ENCODE measurements around the gene MPV17L2. TPM values are rescaled to one million over a fixed set of nuclear protein-coding genes. Genes with fewer than 3 reads are reported as not detected.
A peak's percentile ranks its signal among the peaks of the same experiment; 100 is the strongest.

The MPV17L2 gene
- total and polyA plus RNA-seq, 2 of the 4 experiments (the other 2 are of a cell fraction) = 7.2 to 19.5 TPM

- ATAC-seq (ENCODE audit: low read depth) (no peak), DNase-seq (no peak)
- Histone ChIP-seq H3K9me1 (ENCODE audit: insufficient read depth, low read length) (peaks cover 8% of the 10 kb centered on the region; the same call in 1 of the 2 replicates), H4K5ac (ENCODE audit: low read depth, low read length) (no peak overlapping the region), H3K23ac (ENCODE audit: low read depth, low read length) (no peak overlapping the region; the same call in 1 of the 2 replicates), H2AK9ac (replicated peaks; ENCODE audit: low read depth, low read length, poor library complexity) (peak overlapping the region; percentile 77), H3K4me3 (ENCODE audit: insufficient read depth, low read depth, low read length) (peak overlapping the region; percentile 55), H3K79me1 (ENCODE audit: low read depth in 1 of 2, low read length in 2 of 2) (peaks cover 7 to 15% of the 10 kb centered on the region in 2 experiments; a peak in 3 of 4 replicates), H2BK5ac (ENCODE audit: low read depth, low read length, poor library complexity, severe bottlenecking) (no peak overlapping the region), H3K4me1 (ENCODE audit: control insufficient read depth, insufficient read depth, low read length) (peaks cover 8% of the 10 kb centered on the region), H2AK5ac (ENCODE audit: low read depth, low read length) (0 out of 2 replicates have a peak overlapping the region, but pooled peaks have one; percentile 24), H3K9me3 (ENCODE audit: control insufficient read depth, insufficient read depth, low read length) (no peaks in the 10 kb centered on the region), H3K27ac (ENCODE audit: insufficient read depth, low read length) (no peak overlapping the region), H4K91ac (ENCODE audit: insufficient read depth, low read depth, low read length) (no peak overlapping the region), H3K36me3 (ENCODE audit: control insufficient read depth, insufficient read depth, low read length) (peaks cover 25% of the 10 kb centered on the region), H3K4me2 (ENCODE audit: low read depth, low read length) (peak overlapping the region; percentile 90), H3K9ac (ENCODE audit: low read depth, low read length) (no peak overlapping the region), H3K27me3 (ENCODE audit: control insufficient read depth, insufficient read depth, low read length) (no peaks in the 10 kb centered on the region), H3K18ac (ENCODE audit: low read depth, low read length) (no peak overlapping the region), H3K4ac (ENCODE audit: low read depth, low read length) (no peak overlapping the region), H3K14ac (replicated peaks; ENCODE audit: low read depth, low read length) (no peak overlapping the region), H3K56ac (ENCODE audit: extremely low read depth, insufficient read depth, low read length) (no peak overlapping the region), H2BK15ac (ENCODE audit: low read depth, low read length) (no peak overlapping the region), H2AFZ (replicated peaks; ENCODE audit: low read length, poor library complexity) (peak overlapping the region; percentile 97), H2BK120ac (ENCODE audit: low read depth, low read length) (no peak overlapping the region), H2BK20ac (ENCODE audit: low read depth, low read length) (no peak overlapping the region), H4K8ac (ENCODE audit: low read depth in 2 of 2, low read length in 2 of 2) (no peak overlapping the region), H4K20me1 (ENCODE audit: insufficient read depth, low read length) (peaks cover 8% of the 10 kb centered on the region)
- dilution Hi-C loops (cut with HindIII; ENCODE audit: low sequenced_read_pairs, unreplicated experiment) = no loop called here
- in situ Hi-C loops (cut with MboI; ENCODE audit: low sequenced_read_pairs) = loop anchor here (10.0 kb wide), 2 partner anchors 131 to 221 kb away; partner anchors contain the start of genes LSM4 and SSBP4
- TF ChIP-seq FOS (IDR thresholded peaks at IDR 0.05; ENCODE audit: low read depth, low read length) (no peak), RFX5 (IDR thresholded peaks at IDR 0.05; ENCODE audit: low read depth, low read length) (no peak), NFE2L2 (IDR thresholded peaks at IDR 0.05; ENCODE audit: low read depth, low read length) (no peak), RAD21 (IDR thresholded peaks at IDR 0.05; ENCODE audit: low read length) (no peak), BHLHE40 (IDR thresholded peaks at IDR 0.05; ENCODE audit: low read depth, low read length) (no peak)
- TF ChIP-seq, protein P1, sequence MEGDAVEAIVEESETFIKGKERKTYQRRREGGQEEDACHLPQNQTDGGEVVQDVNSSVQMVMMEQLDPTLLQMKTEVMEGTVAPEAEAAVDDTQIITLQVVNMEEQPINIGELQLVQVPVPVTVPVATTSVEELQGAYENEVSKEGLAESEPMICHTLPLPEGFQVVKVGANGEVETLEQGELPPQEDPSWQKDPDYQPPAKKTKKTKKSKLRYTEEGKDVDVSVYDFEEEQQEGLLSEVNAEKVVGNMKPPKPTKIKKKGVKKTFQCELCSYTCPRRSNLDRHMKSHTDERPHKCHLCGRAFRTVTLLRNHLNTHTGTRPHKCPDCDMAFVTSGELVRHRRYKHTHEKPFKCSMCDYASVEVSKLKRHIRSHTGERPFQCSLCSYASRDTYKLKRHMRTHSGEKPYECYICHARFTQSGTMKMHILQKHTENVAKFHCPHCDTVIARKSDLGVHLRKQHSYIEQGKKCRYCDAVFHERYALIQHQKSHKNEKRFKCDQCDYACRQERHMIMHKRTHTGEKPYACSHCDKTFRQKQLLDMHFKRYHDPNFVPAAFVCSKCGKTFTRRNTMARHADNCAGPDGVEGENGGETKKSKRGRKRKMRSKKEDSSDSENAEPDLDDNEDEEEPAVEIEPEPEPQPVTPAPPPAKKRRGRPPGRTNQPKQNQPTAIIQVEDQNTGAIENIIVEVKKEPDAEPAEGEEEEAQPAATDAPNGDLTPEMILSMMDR (conservative IDR thresholded peaks at IDR 0.05; ENCODE audit: low read depth, low read length) = no peak
- TF ChIP-seq, protein P2, sequence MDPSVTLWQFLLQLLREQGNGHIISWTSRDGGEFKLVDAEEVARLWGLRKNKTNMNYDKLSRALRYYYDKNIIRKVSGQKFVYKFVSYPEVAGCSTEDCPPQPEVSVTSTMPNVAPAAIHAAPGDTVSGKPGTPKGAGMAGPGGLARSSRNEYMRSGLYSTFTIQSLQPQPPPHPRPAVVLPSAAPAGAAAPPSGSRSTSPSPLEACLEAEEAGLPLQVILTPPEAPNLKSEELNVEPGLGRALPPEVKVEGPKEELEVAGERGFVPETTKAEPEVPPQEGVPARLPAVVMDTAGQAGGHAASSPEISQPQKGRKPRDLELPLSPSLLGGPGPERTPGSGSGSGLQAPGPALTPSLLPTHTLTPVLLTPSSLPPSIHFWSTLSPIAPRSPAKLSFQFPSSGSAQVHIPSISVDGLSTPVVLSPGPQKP (IDR thresholded peaks at IDR 0.05; ENCODE audit: borderline replicate concordance, low read depth, low read length) = no peak
- TF ChIP-seq, protein P3, sequence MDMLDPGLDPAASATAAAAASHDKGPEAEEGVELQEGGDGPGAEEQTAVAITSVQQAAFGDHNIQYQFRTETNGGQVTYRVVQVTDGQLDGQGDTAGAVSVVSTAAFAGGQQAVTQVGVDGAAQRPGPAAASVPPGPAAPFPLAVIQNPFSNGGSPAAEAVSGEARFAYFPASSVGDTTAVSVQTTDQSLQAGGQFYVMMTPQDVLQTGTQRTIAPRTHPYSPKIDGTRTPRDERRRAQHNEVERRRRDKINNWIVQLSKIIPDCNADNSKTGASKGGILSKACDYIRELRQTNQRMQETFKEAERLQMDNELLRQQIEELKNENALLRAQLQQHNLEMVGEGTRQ (IDR thresholded peaks at IDR 0.05; ENCODE audit: low read depth, low read length) = no peak
- no TSS peak for BruUV-seq (replicated peaks)
- CTCF ChIA-PET = no interaction called here
- 58% methylated on average over 7 of the region's 12 CpGs; no CpG with 5 or more reads in 1 of the 2 experiments for WGBS, 2 experiments (ENCODE audit: extremely low coverage in 2 of 2, insufficient read length in 1 of 2)
- intact Hi-C loops (cut with micrococcal nuclease) = no loop called here
- POLR2A ChIA-PET (ENCODE audit: unreplicated experiment) = no interaction called here
These were observed 1.1 kb downstream of the MPV17L2 start for GRCh38 chr19:18194181-18194530.

Data from IMR-90 (cell line).